DOHH2 (cell line): ENCODE data around the gene CEACAM21.

Experiments used
- EZH2phosphoT487 ChIP-seq: fragments of 200-600 bp; sonication (generic); IDR thresholded peaks from 2 replicates; pipeline ENCODE4 v1.6.1; 2017; ENCODE audit warnings: borderline replicate concordance, mild to moderate bottlenecking, antibody characterized with exemption, low read length, moderate library complexity, mixed read lengths
- TF ChIP-seq, protein P1 (sequence below): fragments of 200-600 bp; sonication (generic); IDR thresholded peaks from one replicate; pipeline ENCODE4 v1.5.1; 2014; ENCODE audit warnings: antibody characterized with exemption, mild to moderate bottlenecking, low read depth, low read length; ENCODE audit not compliant: poor library complexity, severe bottlenecking

DNA sequence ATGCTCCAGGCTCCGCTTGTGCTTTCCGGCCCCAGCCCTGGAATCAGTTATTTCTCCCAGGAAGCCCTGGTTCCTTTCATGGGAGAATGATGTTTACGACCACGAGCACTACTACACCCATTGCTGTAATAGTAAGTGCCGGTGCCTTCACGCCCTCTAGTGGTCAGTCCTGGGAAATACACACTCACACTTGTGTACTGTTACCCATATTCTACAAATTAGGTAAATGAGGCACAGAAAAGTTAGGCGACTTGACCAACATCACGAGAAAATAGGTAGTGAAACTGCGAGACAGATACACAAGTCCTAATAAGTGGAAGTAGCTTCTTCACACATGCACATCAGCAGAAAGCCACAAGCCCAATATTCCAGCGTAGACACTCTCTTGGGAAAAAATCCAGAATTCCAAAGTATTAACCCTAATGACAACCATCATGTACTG lies 21.7 kb downstream of the CEACAM21 start:
- TF ChIP-seq, protein P1, sequence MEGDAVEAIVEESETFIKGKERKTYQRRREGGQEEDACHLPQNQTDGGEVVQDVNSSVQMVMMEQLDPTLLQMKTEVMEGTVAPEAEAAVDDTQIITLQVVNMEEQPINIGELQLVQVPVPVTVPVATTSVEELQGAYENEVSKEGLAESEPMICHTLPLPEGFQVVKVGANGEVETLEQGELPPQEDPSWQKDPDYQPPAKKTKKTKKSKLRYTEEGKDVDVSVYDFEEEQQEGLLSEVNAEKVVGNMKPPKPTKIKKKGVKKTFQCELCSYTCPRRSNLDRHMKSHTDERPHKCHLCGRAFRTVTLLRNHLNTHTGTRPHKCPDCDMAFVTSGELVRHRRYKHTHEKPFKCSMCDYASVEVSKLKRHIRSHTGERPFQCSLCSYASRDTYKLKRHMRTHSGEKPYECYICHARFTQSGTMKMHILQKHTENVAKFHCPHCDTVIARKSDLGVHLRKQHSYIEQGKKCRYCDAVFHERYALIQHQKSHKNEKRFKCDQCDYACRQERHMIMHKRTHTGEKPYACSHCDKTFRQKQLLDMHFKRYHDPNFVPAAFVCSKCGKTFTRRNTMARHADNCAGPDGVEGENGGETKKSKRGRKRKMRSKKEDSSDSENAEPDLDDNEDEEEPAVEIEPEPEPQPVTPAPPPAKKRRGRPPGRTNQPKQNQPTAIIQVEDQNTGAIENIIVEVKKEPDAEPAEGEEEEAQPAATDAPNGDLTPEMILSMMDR = peak; percentile 99
- no peak for TF ChIP-seq EZH2phosphoT487
